CMK (cell line): ENCODE data around the gene MICAL2.
A peak's percentile ranks its signal among the peaks of the same experiment; 100 is the strongest.

Experiments used
- DNase-seq: peaks from one replicate; pipeline ENCODE4 v3.0.0-alpha.2; 2010; ENCODE audit warnings: low read depth

Gene MICAL2

GRCh38 chr11:12188548-12189317 lies 78.3 kb downstream of the MICAL2 start:
- DNase-seq = no peak

DNA sequence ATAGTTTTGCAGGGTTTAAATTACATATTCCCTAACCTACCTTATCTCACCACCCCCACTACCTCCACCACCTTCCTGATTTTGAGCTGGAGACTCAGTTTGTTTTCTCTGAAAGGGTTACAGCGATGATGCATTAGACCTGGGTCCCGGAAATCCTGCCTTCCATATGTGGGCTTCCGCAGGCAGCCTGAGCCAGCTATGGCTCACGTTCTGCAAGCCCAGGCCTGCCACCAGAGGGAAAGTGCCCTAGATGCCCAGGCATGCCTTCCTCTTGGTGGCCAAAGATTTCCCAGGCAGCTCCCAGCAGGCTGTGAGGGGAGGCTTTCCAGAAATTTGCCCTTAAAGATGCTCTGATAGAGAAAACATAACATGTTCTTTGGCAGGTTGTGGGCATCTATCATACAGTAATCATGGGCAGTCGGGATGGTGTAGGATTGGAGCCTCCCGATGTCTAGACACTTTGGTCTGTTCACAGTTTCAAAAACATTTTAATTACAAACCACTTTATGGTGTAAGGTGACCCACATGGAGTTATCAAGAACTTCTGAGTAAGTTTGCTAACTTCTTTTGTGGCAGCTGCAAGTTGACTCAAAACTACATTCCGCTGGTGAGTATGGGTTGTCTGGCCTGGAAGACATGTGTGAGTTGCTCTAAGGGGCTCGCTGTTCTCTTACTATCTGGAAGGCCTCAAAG lies 79.3 kb downstream of the MICAL2 start:
- no peak for DNase-seq

- DNase-seq = no peak
Observed at GRCh38 chr11:12190511-12190910, 80.1 kb downstream of the MICAL2 start.

GRCh38 chr11:12192794-12193514 lies 82.6 kb downstream of the MICAL2 start:
- DNase-seq = no peak

DNA sequence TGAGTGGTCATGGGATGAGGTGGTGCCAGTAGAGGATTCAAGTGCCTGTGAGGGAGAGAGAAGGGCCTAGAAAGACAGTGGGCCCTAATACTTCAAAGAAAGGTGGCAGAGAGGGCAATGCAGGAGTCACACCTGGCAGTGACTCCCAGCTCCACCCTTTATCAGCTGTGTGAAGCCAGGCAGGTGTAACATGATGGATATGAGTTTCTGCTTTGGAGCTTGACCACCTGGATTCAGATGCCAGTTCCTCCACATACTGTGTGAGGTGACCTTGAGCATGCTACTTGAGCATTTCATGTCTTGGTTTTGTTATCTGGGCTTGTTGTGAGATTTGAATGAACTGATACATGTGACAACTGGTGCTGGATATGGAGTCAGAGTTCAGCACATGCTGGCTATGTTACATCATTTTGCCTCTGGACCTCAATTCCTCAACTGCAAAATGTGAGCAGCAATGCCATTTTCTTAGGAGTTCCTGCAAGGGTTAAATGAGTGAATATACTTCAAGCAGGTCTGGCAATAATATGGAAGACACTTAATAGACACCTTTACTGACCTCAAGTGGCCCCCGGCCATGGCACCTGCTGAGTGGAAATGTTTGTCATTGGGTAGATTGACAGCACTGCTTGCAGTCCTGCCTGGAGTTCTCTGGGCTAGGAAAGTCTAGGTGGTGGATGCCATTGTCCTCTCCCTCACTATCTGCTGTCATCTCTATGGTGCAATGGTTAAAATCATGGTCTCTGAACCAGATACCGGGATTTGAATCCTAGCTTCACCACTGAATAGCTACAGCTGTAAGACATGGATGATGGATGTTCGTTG lies 83.3 kb downstream of the MICAL2 start:
- no peak for DNase-seq

DNA sequence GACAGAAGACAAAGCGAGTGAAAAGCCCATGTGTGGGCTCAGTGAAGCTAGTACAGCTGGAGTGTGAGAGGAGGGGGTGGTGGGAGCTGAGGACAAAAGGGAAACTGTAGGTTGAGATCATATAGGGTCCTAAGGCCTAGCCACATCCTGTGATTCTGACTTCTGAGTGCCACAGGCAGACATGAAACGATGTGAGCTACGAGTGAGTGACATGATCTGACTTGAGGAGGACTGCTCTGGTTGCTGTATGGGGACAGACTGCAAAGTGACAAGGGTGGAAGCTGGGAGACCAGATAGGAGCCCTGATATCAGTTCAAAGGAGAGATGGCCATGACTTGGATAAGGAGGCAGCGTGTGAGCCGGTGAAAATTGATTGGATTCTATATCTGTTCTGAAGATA lies 85.4 kb downstream of the MICAL2 start:
- peak; percentile 89 for DNase-seq

DNA sequence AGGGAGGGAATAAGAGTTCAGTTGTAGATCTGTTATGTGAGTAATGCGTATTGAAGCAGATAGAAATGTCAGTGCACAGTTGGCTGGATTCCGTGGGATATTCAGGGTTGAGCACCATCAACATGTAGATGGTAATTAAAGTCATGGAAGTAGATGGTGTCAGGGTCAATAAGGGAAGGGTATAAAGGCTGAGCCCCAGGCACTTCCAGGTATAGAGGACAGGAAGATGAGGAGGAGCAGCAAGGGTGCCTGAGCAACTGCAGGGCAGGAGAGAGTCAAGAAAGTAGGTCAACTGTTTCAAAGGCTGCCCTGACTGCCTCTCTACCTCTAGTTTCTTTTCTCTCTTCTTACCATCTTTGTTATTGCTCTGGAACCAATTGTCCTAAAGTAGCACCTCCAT lies 85.9 kb downstream of the MICAL2 start:
- DNase-seq = no peak

DNA sequence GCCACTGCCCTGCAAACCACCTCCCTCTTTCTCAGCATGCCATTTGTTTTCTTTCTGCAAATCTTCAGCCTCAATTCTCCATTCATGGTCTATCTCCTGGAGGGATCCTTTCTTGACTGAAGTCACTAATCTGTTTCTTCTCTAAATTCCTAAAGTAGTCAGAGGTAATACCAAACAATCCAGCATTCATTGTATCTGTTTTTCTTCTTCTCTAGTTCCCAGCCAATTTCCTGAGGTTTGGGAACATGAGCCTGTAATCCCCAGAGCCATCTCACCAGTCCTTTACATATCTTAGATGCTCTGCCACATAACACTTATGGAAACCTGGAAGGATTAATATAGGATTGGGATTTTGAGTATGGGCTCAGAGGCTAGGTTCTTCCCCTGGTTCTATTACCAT lies 86.5 kb downstream of the MICAL2 start:
- DNase-seq = no peak

GRCh38 chr11:12198251-12199222 lies 88.1 kb downstream of the MICAL2 start:
- no peak for DNase-seq

DNA sequence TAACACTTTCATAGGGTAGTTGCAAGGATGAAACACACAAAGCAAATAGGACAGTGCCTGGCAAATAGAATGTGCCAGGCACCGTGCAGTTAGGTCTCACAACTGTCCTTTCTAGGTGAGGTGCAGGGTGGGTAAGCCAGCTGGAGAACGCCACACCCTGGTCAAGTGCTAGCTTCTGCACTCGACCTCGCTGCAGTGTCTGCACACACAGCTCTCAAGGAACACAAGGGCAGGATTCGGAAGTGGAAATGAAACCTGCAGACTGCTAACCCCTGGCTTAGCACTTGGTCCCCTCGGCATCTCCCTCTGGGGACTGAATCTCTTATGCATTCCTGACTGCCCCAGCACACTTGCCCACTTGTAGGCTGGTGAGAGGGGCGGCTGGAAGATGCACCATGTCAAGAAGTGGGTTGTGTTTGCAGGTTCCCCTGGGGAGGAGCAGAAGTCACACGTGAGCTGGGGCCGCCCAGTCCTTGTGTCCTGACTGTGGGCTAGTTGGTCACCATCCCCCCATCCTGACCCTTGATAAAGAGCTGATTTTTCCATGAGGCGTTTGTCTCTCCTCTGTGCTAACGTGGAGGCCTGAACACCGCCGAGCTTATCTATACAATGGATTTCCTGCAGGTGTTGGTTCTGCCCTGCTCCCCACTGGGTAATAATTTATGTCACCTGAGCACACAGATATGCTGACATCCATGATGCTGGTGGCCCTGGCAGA lies 89.0 kb downstream of the MICAL2 start:
- DNase-seq = no peak

DNA sequence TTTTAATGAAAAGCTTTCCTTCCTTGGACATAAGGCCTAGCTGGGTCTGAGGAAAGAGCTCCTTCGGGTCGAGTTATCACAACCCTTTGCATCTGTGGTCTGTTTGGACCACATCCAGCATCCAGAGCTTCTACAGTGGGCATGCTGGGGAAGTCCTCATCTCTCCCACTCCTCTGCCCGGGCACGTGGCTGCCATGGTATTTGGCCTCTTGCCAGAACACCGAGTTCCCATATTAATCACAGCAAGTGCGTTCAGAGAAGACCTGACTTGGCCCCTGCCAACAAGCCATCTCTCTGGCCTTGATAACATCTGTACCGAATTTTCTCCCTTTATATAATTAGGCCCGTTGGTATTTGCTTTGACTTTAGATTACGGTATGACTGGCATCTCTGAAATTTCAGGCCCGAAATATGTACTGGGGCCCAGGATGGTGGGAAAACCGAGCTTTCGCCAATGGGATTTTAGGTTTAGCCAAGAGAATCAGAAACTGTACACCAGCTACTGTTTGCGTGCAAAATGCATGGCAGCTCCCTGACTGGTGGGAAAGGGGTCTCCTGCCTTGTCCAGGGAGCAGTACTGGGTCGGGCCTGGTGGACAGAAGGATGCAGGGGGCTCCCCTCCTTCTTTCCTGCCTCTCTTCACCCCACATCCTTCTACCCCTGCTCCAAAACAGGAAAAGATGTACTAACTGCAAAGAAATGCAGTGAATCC lies 90.0 kb downstream of the MICAL2 start:
- no peak for DNase-seq

DNA sequence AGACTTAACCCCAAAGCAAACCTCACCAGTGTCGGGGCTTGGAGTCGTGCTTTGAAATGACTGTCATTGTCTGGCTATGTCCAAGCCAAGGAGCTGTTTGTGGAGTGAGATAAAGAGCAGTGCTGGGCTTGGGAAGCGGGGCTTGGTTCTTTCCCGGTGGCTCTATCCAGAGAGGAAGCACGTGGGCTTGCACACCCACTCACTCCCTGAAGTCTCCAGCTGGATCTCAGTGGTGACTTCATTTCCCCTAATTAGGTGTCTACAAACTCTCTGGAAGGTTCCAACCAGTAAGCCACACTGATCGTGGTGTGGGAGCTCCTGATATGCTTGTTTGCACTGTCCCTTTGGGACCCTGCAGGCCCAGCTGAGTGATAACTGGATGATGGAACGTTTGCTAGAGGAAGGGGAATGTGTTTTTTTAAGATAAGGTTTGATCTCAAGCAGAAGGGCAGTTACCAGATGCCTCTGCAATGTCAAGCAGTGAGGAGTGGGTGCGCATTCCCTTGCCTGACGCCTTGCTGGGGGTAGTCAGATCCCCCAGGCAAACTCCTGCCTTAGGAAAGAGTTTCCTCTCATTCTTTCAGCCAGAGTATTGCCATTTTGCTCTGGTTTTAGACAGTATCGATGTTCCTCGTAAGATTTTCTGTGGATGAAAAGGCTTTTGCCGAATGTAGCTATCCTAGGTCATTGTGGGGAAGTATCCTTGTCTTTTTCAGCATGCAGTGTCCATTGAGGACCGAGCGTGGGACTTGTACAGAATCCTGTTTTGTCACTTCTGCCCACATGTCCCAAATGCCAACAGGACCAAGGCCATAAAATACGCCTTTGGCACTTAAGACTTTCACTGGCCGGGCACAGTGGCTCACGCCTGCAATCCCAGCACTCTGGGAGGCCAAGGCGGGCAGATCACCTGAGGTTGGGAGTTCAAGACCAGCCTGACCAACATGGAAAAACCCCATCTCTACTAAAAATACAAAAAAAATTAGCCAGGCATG lies 90.9 kb downstream of the MICAL2 start:
- DNase-seq = peak; percentile 97

- DNase-seq = no peak
Observed at GRCh38 chr11:12202661-12203310, 92.4 kb downstream of the MICAL2 start.

DNA sequence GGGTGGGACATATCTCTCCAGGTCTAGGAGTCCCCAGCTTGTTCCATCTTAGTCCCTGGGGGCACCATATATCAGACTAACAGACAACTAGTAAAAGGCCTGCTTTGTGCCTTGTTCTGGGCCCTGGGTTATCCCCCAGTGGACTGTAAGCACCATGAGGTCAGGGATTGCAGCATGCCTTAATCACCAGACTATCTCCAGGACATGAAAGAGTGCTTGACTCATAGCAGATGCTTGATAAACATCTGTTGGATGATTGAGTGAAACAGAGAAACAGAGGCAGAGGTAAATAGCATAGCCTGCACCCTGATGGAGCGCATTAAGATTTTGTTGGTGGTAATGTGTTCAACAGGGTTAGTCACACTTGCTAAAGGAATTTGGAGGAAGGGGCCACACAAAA lies 94.1 kb downstream of the MICAL2 start:
- no peak for DNase-seq

- DNase-seq = no peak
Observed at GRCh38 chr11:12205330-12205729, 94.9 kb downstream of the MICAL2 start.

GRCh38 chr11:12206529-12206928 lies 96.1 kb downstream of the MICAL2 start:
- no peak for DNase-seq

GRCh38 chr11:12207384-12208150 lies 97.2 kb downstream of the MICAL2 start:
- DNase-seq = no peak
